Pancreas (tissue), 10 donors: ENCODE results near the gene CD70. TPM values are rescaled to one million over a fixed set of nuclear protein-coding genes. Genes with fewer than 3 reads are reported as not detected.
"Not testable (repeated sequence)": the region's sequence is repeated elsewhere in the genome, so short reads cannot be mapped to it uniquely, and the experiment has no call there.

ENCODE experiments used
- ATAC-seq, 4 donors: fragments of 200-7000 bp; cut with Tn5 transposase; one replicate each; pipeline versions ENCODE4 v1.8.0 to v1.9.1; 2020; ENCODE audit warnings: mild to moderate bottlenecking in 4 of 4, moderate library complexity in 4 of 4
- DNase-seq, 6 donors: peaks; one replicate each; pipeline ENCODE4 v3.0.0-alpha.2; 2020
- FAIRE-seq: peaks from 2 replicates; lab custom pipeline; 2012; peaks lifted over from hg19 to GRCh38; lab: Jason Lieb, UNC
- H3K27ac ChIP-seq, 4 donors: fragments of 200-600 bp; sonication (generic); 1 replicate in 3 of 4; 2 replicates in 1 of 4; pipeline versions ENCODE4 v1.5.0 to v1.8.0; 2020
- H3K27me3 ChIP-seq, 4 donors: fragments of 200-600 bp; one replicate each; pipeline ENCODE4 v1.8.0; 2021
- H3K36me3 ChIP-seq, 3 donors: fragments of 200-600 bp; sonication (generic) in 1 of 3; one replicate each; pipeline versions ENCODE4 v1.5.0 to v1.8.0; 2020 to 2021
- H3K4me1 ChIP-seq, 3 donors: fragments of 200-600 bp; one replicate each; pipeline ENCODE4 v1.8.0; 2021
- H3K4me3 ChIP-seq, 4 donors: fragments of 200-600 bp; sonication (generic) in 2 of 4; one replicate each; pipeline versions ENCODE4 v1.5.0 to v1.8.0; 2020 to 2021
- H3K9me3 ChIP-seq, 4 donors: fragments of 200-600 bp; one replicate each; pipeline ENCODE4 v1.8.0; 2021
- CTCF ChIP-seq, 4 donors: fragments of 200-600 bp; sonication (generic) in 3 of 4; IDR thresholded peaks; one replicate each; pipeline versions ENCODE4 v1.5.0 to v1.8.0; 2021; ENCODE audit warnings: antibody characterized with exemption in 4 of 4
- WGBS, 2 donors: extraction: QIAGEN DNeasy Blood & Tissue Kit; methylation state at CpG; one replicate each; pipeline ENCODE4 v1.1.7; 2013; 5-methylcytosine and 5-hydroxymethylcytosine counted together
- intact Hi-C, 3 donors: fragments of 100-400 bp; cut with DNase I; formaldehyde crosslinking; loops; one replicate each; pipeline versions ENCODE4 v1.11.1 to v1.14.2; 2022
- polyA plus RNA-seq, 2 donors: library from polyadenylated mRNA; stranded (reverse); fragments of 200-250 nt; gene quantifications; one replicate each; pipeline ENCODE4 v1.2.3, GENCODE V29; 2013
- total RNA-seq, 6 donors: library from RNA; stranded (reverse); fragmentation: NEBNext Ultra II Directional in 4 of 6; extraction: Animal tissue kit (Norgen Biotek cat#: 25700) in 4 of 6; gene quantifications; one replicate each; pipeline versions ENCODE4 v1.2.1 to v1.2.4, GENCODE V29; 2021 to 2023
- donor health status: healthy with polysubstance abuse.
- donor health status: DM: no; HTN: no; CAD: no; lungs with moderate emphysema.
- donor health status: DM: no; HTN: no; CAD: no.
- donor health status: control.
- donor health status: control.
- donor health status: Bipolar disorder and iron deficiency.
- donor health status: DM: yes; HTN: yes; CAD: no.
- donor health status: DM: no; HTN: no; CAD: no.
- donor health status: DM: no; HTN: no; CAD: no.
- donor health status: DM: yes; HTN: yes; CAD: no.

CD70 gene
- total RNA-seq (under 1 TPM in 1 of 6 donors, not detected in 5; 0.16 TPM), polyA plus RNA-seq (not detected)

GRCh38 chr19:6590827-6591319 is at the start of gene CD70:
CD70 (minus strand) TSS chr19:6591150; CDS start chr19:6591002, 148 bp downstream.
- H3K27me3 ChIP-seq = peaks cover 0 to 12% (median 4%) of the 10 kb centered on the region in 4 donors
- no peak for DNase-seq
- H3K27ac ChIP-seq = no peak within 1 kb of the TSS
- ATAC-seq = peak in 1 of 4 donors; percentile 39
- H3K36me3 ChIP-seq = no peaks in the 10 kb centered on the region
- no peaks in the 10 kb centered on the region for H3K9me3 ChIP-seq
- FAIRE-seq = no peak
- H3K4me3 ChIP-seq = no peak within 1 kb of the TSS
- H3K4me1 ChIP-seq = no peaks in the 10 kb centered on the region
- TF ChIP-seq CTCF (IDR thresholded peaks at IDR 0.05) = no peak
- 1 to 2% methylated on average over 28 to 35 of the region's 35 CpGs for WGBS, 2 donors
- intact Hi-C loops = no loop called here

GRCh38 chr19:6640333-6640732 is 49.4 kb upstream of the CD70 start:
- H3K27me3 ChIP-seq, ATAC-seq, H3K4me3 ChIP-seq, intact Hi-C loops, H3K27ac ChIP-seq, H3K9me3 ChIP-seq, DNase-seq, FAIRE-seq, H3K36me3 ChIP-seq, H3K4me1 ChIP-seq: not testable (repeated sequence)
- 67 to 86% methylated on average over 9 of the region's 9 CpGs for WGBS, 2 donors

GRCh38 chr19:6639439-6639838 is 48.5 kb upstream of the CD70 start:
- no peak for ATAC-seq
- intact Hi-C loops = no loop called here
- Histone ChIP-seq H3K36me3 (no peaks in the 10 kb centered on the region), H3K27ac (no peak overlapping the region), H3K9me3 (no peaks in the 10 kb centered on the region), H3K27me3 (no peaks in the 10 kb centered on the region), H3K4me1 (no peaks in the 10 kb centered on the region), H3K4me3 (no peak overlapping the region)
- WGBS, 2 donors = 53 to 66% methylated on average over 4 of the region's 4 CpGs
- FAIRE-seq = no peak
- DNase-seq = no peak
- TF ChIP-seq CTCF (IDR thresholded peaks at IDR 0.05) = no peak

GRCh38 chr19:6633456-6633813 is 42.5 kb upstream of the CD70 start:
- not testable (repeated sequence) for H3K4me3 ChIP-seq, ATAC-seq, H3K4me1 ChIP-seq, H3K36me3 ChIP-seq, H3K27me3 ChIP-seq, H3K9me3 ChIP-seq, DNase-seq, H3K27ac ChIP-seq, FAIRE-seq
- 61 to 77% methylated on average over 4 of the region's 4 CpGs for WGBS, 2 donors
- intact Hi-C loops = loop anchor here in 1 of 3 donors (5.0 kb wide), 2 partner anchors 116 to 229 kb away; no protein-coding TSS in a partner anchor

- not testable (repeated sequence) for H3K4me1 ChIP-seq, FAIRE-seq, H3K27me3 ChIP-seq, H3K4me3 ChIP-seq, H3K27ac ChIP-seq, H3K9me3 ChIP-seq, H3K36me3 ChIP-seq
- TF ChIP-seq CTCF (IDR thresholded peaks at IDR 0.05) = peak; percentile 29 to 71 (median 62)
- 43 to 49% methylated on average over 26 of the region's 26 CpGs for WGBS, 2 donors
- DNase-seq (peak; percentile 54 to 87 (median 73)), ATAC-seq (peak; percentile 63 to 85 (median 70))
- intact Hi-C loops = loop anchor here in 1 of 3 donors (5.0 kb wide), 2 partner anchors 116 to 229 kb away; no protein-coding TSS in a partner anchor
Observed at GRCh38 chr19:6632747-6633455, 42.0 kb upstream of the CD70 start.
